PC-3 (cell line): ENCODE results near the gene PGA3. TPM values are rescaled to one million over a fixed set of nuclear protein-coding genes. Genes with fewer than 3 reads are reported as not detected.

Source experiments
- ATAC-seq: fragments of 200-7000 bp; cut with Tn5 transposase; 2 replicates; pipeline ENCODE4 v1.9.1; 2020; ENCODE audit warnings: mild to moderate bottlenecking, moderate library complexity
- BruUV-seq: library from RNA; stranded (reverse); fragments of 400-500 nt; replicated peaks from 2 replicates; lab custom pipeline; 2021; lab: Mats Ljungman, UMichigan
- CTCF ChIA-PET: fragments of 300-600 bp; sonication (Branson Sonifier 250); formaldehyde crosslinking; loops from one replicate; lab custom pipeline; 2022; ENCODE audit warnings: antibody characterized with exemption; lab: Charles Lee
- POLR2A ChIA-PET: fragments of 300-600 bp; sonication (Branson Sonifier 250); formaldehyde crosslinking; loops from one replicate; lab custom pipeline; 2022; ENCODE audit warnings: antibody characterized with exemption; ENCODE audit not compliant: unreplicated experiment; lab: Charles Lee
- DNase-seq: peaks from one replicate; pipeline ENCODE4 v3.0.0-alpha.2; 2015
- H2AFZ ChIP-seq: fragments of 300-600 bp; sonication (generic); 2 replicates; pipeline ENCODE4 v1.6.0; 2016; ENCODE audit warnings: antibody characterized with exemption, low read length
- H3F3A ChIP-seq: fragments of 300-600 bp; sonication (generic); one replicate; pipeline ENCODE4 v1.6.0; 2017; ENCODE audit warnings: antibody characterized with exemption, low read length, control low read depth, mild to moderate bottlenecking; ENCODE audit not compliant: unreplicated experiment
- H3K27ac ChIP-seq: fragments of 300-600 bp; sonication (generic); 2 replicates; pipeline ENCODE4 v1.5.1; 2016; ENCODE audit warnings: mild to moderate bottlenecking, low read length
- H3K27me3 ChIP-seq: fragments of 300-600 bp; sonication (generic); 2 replicates; pipeline ENCODE4 v1.6.1; 2016; ENCODE audit warnings: low read length, mixed read lengths
- H3K36me3 ChIP-seq: fragments of 300-600 bp; sonication (generic); 2 replicates; pipeline ENCODE4 v1.6.1; 2016; ENCODE audit warnings: low read depth, mixed run types, low read length, mixed read lengths
- H3K4me1 ChIP-seq: fragments of 300-600 bp; sonication (generic); 2 replicates; pipeline ENCODE4 v1.5.1; 2016; ENCODE audit warnings: low read length; ENCODE audit not compliant: insufficient read depth
- H3K4me2 ChIP-seq: fragments of 300-600 bp; sonication (generic); 2 replicates; pipeline ENCODE4 v1.6.0; 2016; ENCODE audit warnings: low read length
- H3K4me3 ChIP-seq: fragments of 300-600 bp; sonication (generic); 2 replicates; pipeline ENCODE4 v1.5.1; 2016; ENCODE audit warnings: mild to moderate bottlenecking, low read length, mixed read lengths
- H3K79me2 ChIP-seq: fragments of 300-600 bp; sonication (generic); 2 replicates; pipeline ENCODE4 v1.6.1; 2017; ENCODE audit warnings: low read length, mixed read lengths
- H3K9ac ChIP-seq: fragments of 300-600 bp; sonication (generic); 2 replicates; pipeline ENCODE4 v1.6.0; 2016; ENCODE audit warnings: mild to moderate bottlenecking, low read length
- H3K9me2 ChIP-seq: fragments of 300-600 bp; sonication (generic); replicated peaks from 2 replicates; pipeline ENCODE4 v1.6.1; 2016; ENCODE audit warnings: mixed run types, low read length, mixed read lengths
- H3K9me3 ChIP-seq: fragments of 300-600 bp; sonication (generic); 2 replicates; pipeline ENCODE4 v1.6.1; 2016; ENCODE audit warnings: low read length, mixed read lengths
- H4K20me1 ChIP-seq: fragments of 300-600 bp; sonication (generic); 2 replicates; pipeline ENCODE4 v1.6.1; 2016; ENCODE audit warnings: low read length, mixed read lengths
- CTCF ChIP-seq: fragments of 300-600 bp; sonication (generic); conservative IDR thresholded peaks from 2 replicates; pipeline ENCODE4 v1.5.1; 2017; ENCODE audit warnings: antibody characterized with exemption, low read depth, mild to moderate bottlenecking, low read length
- EZH2 ChIP-seq: fragments of 300-600 bp; sonication (generic); IDR thresholded peaks from one replicate; pipeline ENCODE4 v1.6.1; 2017; ENCODE audit warnings: antibody characterized with exemption, mild to moderate bottlenecking, low read length; ENCODE audit not compliant: unreplicated experiment
- EZH2phosphoT487 ChIP-seq: fragments of 300-600 bp; sonication (generic); IDR thresholded peaks from 2 replicates; pipeline ENCODE4 v1.6.1; 2018; ENCODE audit warnings: mild to moderate bottlenecking, antibody characterized with exemption, low read length, borderline replicate concordance
- intact Hi-C: fragments of 100-400 bp; cut with micrococcal nuclease; formaldehyde crosslinking; loops from 2 replicates; pipeline ENCODE4 v1.9.0; 2023
- total RNA-seq: library from RNA; depleted of rRNA; stranded (reverse); fragments of >200 nt; gene quantifications from 2 replicates; pipeline ENCODE4 v1.2.3, GENCODE V29; 2014

PGA3 gene
- total RNA-seq, 1 experiment from 2014 or later: not detected

GRCh38 chr11:61183645-61184044 lies 19.7 kb upstream of the PGA3 start:
- no peak for TF ChIP-seq CTCF
- no peak for TF ChIP-seq EZH2
- TF ChIP-seq EZH2phosphoT487: no peak
- no peaks in the 10 kb centered on the region for H3K36me3 ChIP-seq
- no TSS peak for BruUV-seq
- no peak overlapping the region for H2AFZ ChIP-seq
- no peaks in the 10 kb centered on the region for H3K9me3 ChIP-seq
- H3K4me3 ChIP-seq: no peak overlapping the region
- DNase-seq (no peak), ATAC-seq (no peak)
- H3K9ac ChIP-seq: no peak overlapping the region
- no peaks in the 10 kb centered on the region for H3K9me2 ChIP-seq
- no peak overlapping the region for H3K27ac ChIP-seq
- no peaks in the 10 kb centered on the region for H3K4me1 ChIP-seq
- peaks cover 23% of the 10 kb centered on the region; the same call in 1 of the 2 replicates for H3K27me3 ChIP-seq
- ChIA-PET POLR2A (no interaction called here), CTCF (no interaction called here)
- no peaks in the 10 kb centered on the region for H4K20me1 ChIP-seq
- intact Hi-C loops: no loop called here
- no peaks in the 10 kb centered on the region for H3K79me2 ChIP-seq
- no peaks in the 10 kb centered on the region for H3F3A ChIP-seq
- no peak overlapping the region for H3K4me2 ChIP-seq

GRCh38 chr11:61186504-61186903 lies 16.8 kb upstream of the PGA3 start:
- no TSS peak for BruUV-seq
- H2AFZ ChIP-seq: no peak overlapping the region

More at GRCh38 chr11:61186504-61186903, 16.8 kb upstream of the PGA3 start:
- ChIA-PET CTCF (interaction anchor here (0.9 kb wide), 1 partner anchor 8 kb away, joined by 3 read pairs; no protein-coding TSS in a partner anchor), POLR2A (interaction anchor here (0.6 kb wide), 1 partner anchor 259 kb away, joined by 3 read pairs; no protein-coding TSS in a partner anchor)
- H3K9me2 ChIP-seq: no peaks in the 10 kb centered on the region
- intact Hi-C loops: loop anchor here (2.0 to 5.0 kb wide), 2 partner anchors 269 to 356 kb away; no protein-coding TSS in a partner anchor
- no peaks in the 10 kb centered on the region for H3K36me3 ChIP-seq
- DNase-seq (no peak), ATAC-seq (no peak)
- H3F3A ChIP-seq: no peaks in the 10 kb centered on the region
- no peaks in the 10 kb centered on the region for H3K4me1 ChIP-seq
- H3K9me3 ChIP-seq: peaks cover 6% of the 10 kb centered on the region
- no peak for TF ChIP-seq CTCF
- no peak for TF ChIP-seq EZH2phosphoT487
- TF ChIP-seq EZH2: no peak
- H3K4me3 ChIP-seq: no peak overlapping the region
- no peaks in the 10 kb centered on the region for H3K27me3 ChIP-seq
- H3K27ac ChIP-seq: no peak overlapping the region
- H4K20me1 ChIP-seq: no peaks in the 10 kb centered on the region
- no peak overlapping the region for H3K4me2 ChIP-seq
- no peaks in the 10 kb centered on the region for H3K79me2 ChIP-seq
- H3K9ac ChIP-seq: no peak overlapping the region
